Temporal lobe (tissue), 1 donor: ENCODE measurements around the gene MPPED1. TPM values are rescaled to one million over a fixed set of nuclear protein-coding genes. Genes with fewer than 3 reads are reported as not detected.

Experiments
- total RNA-seq: library from RNA; depleted of rRNA; stranded (reverse); fragments of >200 nt; gene quantifications from one replicate; pipeline ENCODE4 v1.2.3, GENCODE V29; 2014

The MPPED1 gene
- total RNA-seq, 1 donor from 2014 or later = 339 TPM

Other genes with a start within 250 kb of the MPPED1 start
- gene TTLL12, start 224.9 kb upstream of the MPPED1 start, total RNA-seq = 26.1 TPM
- gene SCUBE1, start 68.6 kb upstream of the MPPED1 start, total RNA-seq = 42.8 TPM